Spleen (tissue), 11 donors: ENCODE measurements around the gene BMPER. TPM values are rescaled to one million over a fixed set of nuclear protein-coding genes. Genes with fewer than 3 reads are reported as not detected.

Experiments used
- DNase-seq: peaks from one replicate; pipeline ENCODE4 v3.0.0-alpha.2; 2020
- H3K27ac ChIP-seq, 8 donors: fragments of 200-600 bp; sonication (generic) in 7 of 8; 1 replicate in 4 of 8; 2 replicates in 4 of 8; pipeline versions ENCODE4 v1.5.0 to v1.8.0; 2016 to 2021; ENCODE audit warnings: inconsistent platforms in 4 of 8, mild to moderate bottlenecking in 4 of 8, moderate library complexity in 1 of 8
- H3K27me3 ChIP-seq, 7 donors: fragments of 200-600 bp; sonication (generic) in 6 of 7; replicated peaks in 1 of 7; 1 replicate in 4 of 7; 2 replicates in 3 of 7; pipeline versions ENCODE4 v1.5.0 to v1.8.0; 2016 to 2021; ENCODE audit warnings: inconsistent platforms in 3 of 7, mild to moderate bottlenecking in 1 of 7
- H3K36me3 ChIP-seq, 6 donors: fragments of 200-600 bp; sonication (generic) in 5 of 6; 1 replicate in 4 of 6; 2 replicates in 2 of 6; pipeline versions ENCODE4 v1.5.0 to v1.8.0; 2016 to 2021; ENCODE audit warnings: inconsistent platforms in 2 of 6
- H3K4me1 ChIP-seq, 6 donors: fragments of 200-600 bp; sonication (generic) in 5 of 6; 1 replicate in 3 of 6; 2 replicates in 3 of 6; pipeline versions ENCODE4 v1.5.0 to v1.8.0; 2016 to 2021; ENCODE audit warnings: inconsistent platforms in 3 of 6
- H3K4me3 ChIP-seq, 8 donors: fragments of 200-600 bp; sonication (generic) in 7 of 8; 1 replicate in 4 of 8; 2 replicates in 4 of 8; pipeline versions ENCODE4 v1.5.0 to v1.8.0; 2016 to 2021; ENCODE audit warnings: inconsistent platforms in 4 of 8, mild to moderate bottlenecking in 4 of 8, moderate library complexity in 2 of 8
- H3K9me3 ChIP-seq, 8 donors: fragments of 200-600 bp; sonication (generic) in 7 of 8; 1 replicate in 4 of 8; 2 replicates in 4 of 8; pipeline versions ENCODE4 v1.5.0 to v1.8.0; 2016 to 2021; ENCODE audit warnings: inconsistent platforms in 4 of 8
- POLR2A ChIP-seq, 3 donors: fragments of 450-650 bp; IDR thresholded peaks; one replicate each; pipeline ENCODE4 v1.5.1; 2017; ENCODE audit warnings: antibody characterized with exemption in 3 of 3, mild to moderate bottlenecking in 1 of 3
- POLR2AphosphoS5 ChIP-seq, 3 donors: sonication (generic); formaldehyde crosslinking; IDR thresholded peaks; one replicate each; pipeline ENCODE4 v1.5.1; 2017; ENCODE audit warnings: antibody characterized with exemption in 3 of 3
- WGBS, 5 donors: extraction: QIAGEN DNeasy Blood & Tissue Kit in 3 of 5; methylation state at CpG; one replicate each; pipeline versions ENCODE4 v1.1.5 to v1.1.7; 2013 to 2018; 5-methylcytosine and 5-hydroxymethylcytosine counted together
- intact Hi-C: fragments of 100-400 bp; cut with DNase I; formaldehyde crosslinking; loops from one replicate; pipeline ENCODE4 v1.15.0; 2023; ENCODE audit warnings: low total_unique reads
- polyA plus RNA-seq, 3 donors: library from polyadenylated mRNA; stranded (reverse); fragments of 200-250 nt; gene quantifications; one replicate each; pipeline ENCODE4 v1.2.1, GENCODE V29; 2013
- total RNA-seq, 7 donors: library from RNA; depleted of rRNA in 3 of 7; stranded (reverse); fragments of >200 nt in 3 of 7; fragmentation: NEBNext Ultra II Directional in 4 of 7; extraction: Animal tissue kit (Norgen Biotek cat#: 25700) in 4 of 7; gene quantifications; one replicate each; pipeline versions ENCODE4 v1.1.0 to v1.2.1, GENCODE V29; 2016 to 2021
- TF ChIP-seq, protein P1 (sequence below), 11 experiments: fragments of 200-600 bp in 7 of 11; fragments of 450-650 bp in 4 of 11; sonication (generic) in 4 of 11; IDR thresholded peaks in 8 of 11; conservative IDR thresholded peaks in 3 of 11; 1 replicate in 7 of 11; 2 replicates in 4 of 11; pipeline versions ENCODE4 v1.4.0 to v1.8.0; 2016 to 2021; ENCODE audit warnings: antibody characterized with exemption in 11 of 11, inconsistent platforms in 4 of 11, mild to moderate bottlenecking in 1 of 11
- donor health status: healthy with polysubstance abuse.
- donor health status: DM: no; HTN: no; CAD: no; lungs with moderate emphysema.
- donor health status: DM: no; HTN: no; CAD: no.
- donor health status: Bipolar disorder and iron deficiency.
- donor health status: healthy.
- donor health status: DM: no; HTN: no; CAD: no.
- donor health status: DM: yes; HTN: yes; CAD: no.

Gene BMPER
- total and polyA plus RNA-seq, 10 donors, result 0.14 to 4.4 (median 2.1) TPM

DNA sequence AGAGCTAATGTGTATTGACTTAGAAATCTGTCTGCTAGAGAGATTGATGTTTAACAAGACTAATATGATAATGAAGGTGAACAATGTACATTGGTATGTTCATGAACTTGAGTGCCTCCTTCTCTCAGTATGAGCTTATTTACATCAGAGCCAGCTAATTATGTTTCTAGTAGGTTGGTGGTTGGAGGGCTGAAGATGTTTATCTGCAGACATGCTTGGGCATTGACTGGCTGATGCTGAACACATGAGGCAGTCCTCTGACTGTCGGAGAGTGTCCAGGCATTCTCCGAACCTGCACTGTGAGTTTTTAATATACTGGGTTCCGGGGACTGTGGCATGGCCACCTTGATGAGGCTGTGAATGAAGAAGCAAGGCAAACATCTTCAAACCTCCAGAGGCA is 47.5 kb downstream of the BMPER start:
- WGBS, 5 donors, result 87 to 96% (median 90%) methylated on average over 3 of the region's 3 CpGs
- Histone ChIP-seq H3K27ac (no peak overlapping the region), H3K4me3 (no peak overlapping the region), H3K36me3 (no peaks in the 10 kb centered on the region), H3K4me1 (no peaks in the 10 kb centered on the region), H3K27me3 (no peaks in the 10 kb centered on the region), H3K9me3 (no peaks in the 10 kb centered on the region)
- no peak for DNase-seq
- no peak for TF ChIP-seq POLR2A (IDR thresholded peaks at IDR 0.05)
- TF ChIP-seq POLR2AphosphoS5 (IDR thresholded peaks at IDR 0.05), result no peak
- TF ChIP-seq, protein P1, sequence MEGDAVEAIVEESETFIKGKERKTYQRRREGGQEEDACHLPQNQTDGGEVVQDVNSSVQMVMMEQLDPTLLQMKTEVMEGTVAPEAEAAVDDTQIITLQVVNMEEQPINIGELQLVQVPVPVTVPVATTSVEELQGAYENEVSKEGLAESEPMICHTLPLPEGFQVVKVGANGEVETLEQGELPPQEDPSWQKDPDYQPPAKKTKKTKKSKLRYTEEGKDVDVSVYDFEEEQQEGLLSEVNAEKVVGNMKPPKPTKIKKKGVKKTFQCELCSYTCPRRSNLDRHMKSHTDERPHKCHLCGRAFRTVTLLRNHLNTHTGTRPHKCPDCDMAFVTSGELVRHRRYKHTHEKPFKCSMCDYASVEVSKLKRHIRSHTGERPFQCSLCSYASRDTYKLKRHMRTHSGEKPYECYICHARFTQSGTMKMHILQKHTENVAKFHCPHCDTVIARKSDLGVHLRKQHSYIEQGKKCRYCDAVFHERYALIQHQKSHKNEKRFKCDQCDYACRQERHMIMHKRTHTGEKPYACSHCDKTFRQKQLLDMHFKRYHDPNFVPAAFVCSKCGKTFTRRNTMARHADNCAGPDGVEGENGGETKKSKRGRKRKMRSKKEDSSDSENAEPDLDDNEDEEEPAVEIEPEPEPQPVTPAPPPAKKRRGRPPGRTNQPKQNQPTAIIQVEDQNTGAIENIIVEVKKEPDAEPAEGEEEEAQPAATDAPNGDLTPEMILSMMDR (IDR thresholded peaks at IDR 0.05 in 8 of 11, conservative IDR thresholded peaks at IDR 0.05 in 3 of 11), result no peak
- intact Hi-C loops, result no loop called here

DNA sequence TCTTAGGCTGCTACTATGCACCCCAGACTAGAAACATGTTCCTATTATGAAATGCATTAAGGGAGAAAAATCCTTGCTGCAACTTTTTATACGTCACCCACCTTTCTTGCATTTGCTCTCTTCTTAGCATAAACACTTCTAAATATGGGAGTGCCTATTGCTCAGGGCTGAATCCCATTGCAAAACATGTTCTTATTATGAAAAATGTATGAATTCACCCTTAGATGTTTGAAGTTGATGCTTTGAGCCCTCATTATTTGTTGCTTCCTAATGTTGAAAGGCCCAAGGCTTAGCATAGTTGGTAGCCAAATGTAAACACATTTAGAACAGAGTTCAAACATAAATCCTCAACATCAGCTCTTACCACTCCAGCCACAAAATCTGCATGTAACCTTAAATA is 52.8 kb downstream of the BMPER start:
- H3K4me3 ChIP-seq, result no peak overlapping the region
- H3K36me3 ChIP-seq, result no peaks in the 10 kb centered on the region
- DNase-seq, result no peak
- H3K27ac ChIP-seq, result no peak overlapping the region
- 91 to 100% (median 95%) methylated on average over 1 of the region's 1 CpG for WGBS, 5 donors
- H3K4me1 ChIP-seq, result no peaks in the 10 kb centered on the region
- no peaks in the 10 kb centered on the region for H3K27me3 ChIP-seq
- intact Hi-C loops, result no loop called here
- no peak for TF ChIP-seq POLR2AphosphoS5 (IDR thresholded peaks at IDR 0.05)
- TF ChIP-seq POLR2A (IDR thresholded peaks at IDR 0.05), result no peak
- TF ChIP-seq, protein P1 (IDR thresholded peaks at IDR 0.05 in 8 of 11, conservative IDR thresholded peaks at IDR 0.05 in 3 of 11), result no peak
- H3K9me3 ChIP-seq, result no peaks in the 10 kb centered on the region

DNA sequence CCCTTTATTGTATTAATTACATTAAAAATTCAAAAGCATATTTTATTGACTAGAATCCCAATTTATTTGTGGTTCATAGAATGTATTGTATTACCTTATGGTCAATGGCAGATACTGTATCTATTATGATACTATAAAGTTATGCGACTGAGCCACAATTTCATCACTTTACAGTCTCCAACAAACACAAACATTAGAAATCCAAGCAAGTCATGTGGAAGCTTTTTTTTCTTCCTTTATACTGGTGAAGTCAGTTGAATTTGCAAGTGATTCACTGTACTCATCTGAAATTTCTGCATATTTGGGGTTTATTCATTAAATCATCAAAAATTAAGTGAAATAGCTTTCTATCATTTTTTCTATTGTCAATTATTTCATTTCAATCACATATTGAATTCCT is 54.3 kb downstream of the BMPER start:
- WGBS, 5 donors, result 94 to 98% (median 96%) methylated on average over 1 of the region's 1 CpG
- TF ChIP-seq POLR2AphosphoS5 (IDR thresholded peaks at IDR 0.05) (no peak), POLR2A (IDR thresholded peaks at IDR 0.05) (no peak)
- TF ChIP-seq, protein P1 (IDR thresholded peaks at IDR 0.05 in 8 of 11, conservative IDR thresholded peaks at IDR 0.05 in 3 of 11), result no peak
- no peak overlapping the region for H3K4me3 ChIP-seq

DNA sequence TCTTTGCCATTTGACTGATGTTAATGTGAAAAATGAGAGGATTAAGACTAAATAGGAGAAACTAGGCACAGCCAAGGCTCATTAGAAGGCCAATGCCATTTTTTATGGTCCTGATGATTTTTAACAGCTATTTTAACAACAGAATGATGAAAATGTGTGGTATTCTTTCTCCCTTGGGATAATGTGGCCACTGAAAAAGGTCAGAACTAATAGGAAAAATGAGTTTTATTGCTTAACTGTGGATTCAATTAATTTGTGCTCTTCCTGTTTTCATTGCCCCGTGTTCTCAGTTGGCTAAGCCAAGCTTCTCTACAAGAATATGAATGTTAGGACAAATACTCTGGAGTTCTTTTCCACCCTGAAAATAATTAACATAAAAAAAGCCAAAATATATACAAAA is 56.6 kb downstream of the BMPER start:
- DNase-seq, result no peak
- Histone ChIP-seq H3K4me3 (no peak overlapping the region), H3K4me1 (no peaks in the 10 kb centered on the region), H3K27ac (no peak overlapping the region), H3K9me3 (no peaks in the 10 kb centered on the region), H3K36me3 (no peaks in the 10 kb centered on the region), H3K27me3 (no peaks in the 10 kb centered on the region)
- intact Hi-C loops, result no loop called here
- 75 to 93% (median 90%) methylated on average over 1 of the region's 1 CpG for WGBS, 5 donors
- no peak for TF ChIP-seq POLR2AphosphoS5 (IDR thresholded peaks at IDR 0.05)
- TF ChIP-seq, protein P1 (IDR thresholded peaks at IDR 0.05 in 8 of 11, conservative IDR thresholded peaks at IDR 0.05 in 3 of 11), result no peak
- TF ChIP-seq POLR2A (IDR thresholded peaks at IDR 0.05), result no peak

More for the DNA sequence above, 54.3 kb downstream of the BMPER start:
- Histone ChIP-seq H3K27me3 (no peaks in the 10 kb centered on the region), H3K27ac (no peak overlapping the region), H3K36me3 (no peaks in the 10 kb centered on the region), H3K9me3 (no peaks in the 10 kb centered on the region), H3K4me1 (no peaks in the 10 kb centered on the region)
- no peak for DNase-seq
- intact Hi-C loops, result no loop called here
